Bone marrow (tissue), 2 donors: ENCODE measurements around the gene APOBEC3F.
"Not testable (repeated sequence)": the region's sequence is repeated elsewhere in the genome, so short reads cannot be mapped to it uniquely, and the experiment has no call there.

Experiments
- DNase-seq, 2 donors: peaks; one replicate each; lab custom pipeline; 2025; lab: John Stamatoyannopoulos, UW

Gene APOBEC3F

GRCh38 chr22:39040538-39041296, at the start of gene APOBEC3F:
Gene APOBEC3F, plus strand, starts transcription at chr22:39040864. Its CDS starts 97 bp downstream, at chr22:39040961.
- peak; percentile 19 to 71 for DNase-seq

GRCh38 chr22:38992871-38993371, 47.7 kb upstream of the APOBEC3F start:
- not testable (repeated sequence) for DNase-seq

DNA sequence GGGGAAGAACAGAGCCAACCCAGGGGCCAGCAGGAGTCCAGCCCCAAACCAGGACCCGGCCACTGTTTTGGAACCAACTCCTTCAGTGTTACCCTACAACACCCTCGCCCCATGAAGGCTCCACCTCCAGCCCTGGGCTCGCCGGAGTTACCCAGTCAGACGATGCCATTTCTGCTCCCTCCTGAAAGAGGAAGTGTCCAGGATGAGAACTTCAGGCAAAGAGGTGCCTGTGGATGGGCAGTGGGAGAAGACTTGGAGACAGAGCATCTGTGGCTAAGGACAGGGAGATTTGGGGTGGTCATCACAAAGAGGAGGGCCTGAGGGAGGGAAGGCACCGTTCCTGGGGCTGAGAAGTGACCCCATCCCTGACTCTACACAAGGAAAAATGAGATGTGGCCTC, 44.6 kb upstream of the APOBEC3F start:
- no peak for DNase-seq

- no peak for DNase-seq
Measured at GRCh38 chr22:38997518-38997917, 43.1 kb upstream of the APOBEC3F start.

DNA sequence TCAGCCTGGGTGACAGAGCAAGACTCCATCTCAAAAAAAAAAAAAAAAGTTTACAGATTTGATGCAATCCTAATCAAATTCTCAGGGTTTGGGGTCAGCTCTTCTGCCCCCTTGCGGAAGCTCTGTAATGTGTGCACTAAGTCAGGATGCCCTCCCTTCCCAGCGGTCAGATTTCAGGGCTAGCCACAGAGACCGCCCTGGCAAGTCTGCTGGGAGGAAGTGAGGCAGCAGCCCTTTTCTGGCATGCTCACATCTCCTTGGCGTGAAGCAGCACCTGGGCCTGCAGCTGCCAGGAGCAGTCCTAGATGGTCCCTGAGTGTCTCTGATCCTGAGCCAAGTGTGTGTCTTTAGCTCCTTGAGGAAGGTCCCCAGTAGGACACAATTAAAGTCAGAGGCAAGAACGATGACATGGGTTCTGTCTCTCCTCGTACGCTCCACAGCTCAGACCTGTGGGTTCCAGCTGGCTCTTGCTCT, 37.5 kb upstream of the APOBEC3F start:
- peak; percentile 43 to 87 for DNase-seq

- no peak for DNase-seq
Measured at GRCh38 chr22:39007177-39007576, 33.5 kb upstream of the APOBEC3F start.

- peak in 1 of 2 donors; percentile 80 for DNase-seq
Measured at GRCh38 chr22:39008271-39008850, 32.3 kb upstream of the APOBEC3F start.

DNA sequence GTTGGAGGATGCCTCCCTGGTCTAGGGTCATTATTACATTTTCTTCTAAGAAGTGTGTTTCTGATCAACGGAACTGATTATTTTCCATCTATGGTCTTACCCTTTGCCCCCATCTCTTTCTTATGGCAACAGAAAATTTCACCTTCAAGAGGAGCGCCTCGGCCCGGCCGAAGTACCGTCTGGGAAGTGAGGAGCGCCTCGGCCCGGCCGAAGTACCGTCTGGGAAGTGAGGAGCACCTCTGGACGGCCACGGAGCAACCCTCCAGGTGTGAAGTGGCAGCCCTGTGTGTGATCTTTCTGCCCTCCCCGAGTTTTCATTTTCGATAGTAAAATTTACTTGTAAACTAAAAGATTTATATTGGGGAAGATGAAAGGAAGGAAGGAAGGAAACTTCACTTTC, 29.7 kb upstream of the APOBEC3F start:
- DNase-seq = no peak

- DNase-seq = no peak
Measured at GRCh38 chr22:39012533-39013511, 27.8 kb upstream of the APOBEC3F start.

DNA sequence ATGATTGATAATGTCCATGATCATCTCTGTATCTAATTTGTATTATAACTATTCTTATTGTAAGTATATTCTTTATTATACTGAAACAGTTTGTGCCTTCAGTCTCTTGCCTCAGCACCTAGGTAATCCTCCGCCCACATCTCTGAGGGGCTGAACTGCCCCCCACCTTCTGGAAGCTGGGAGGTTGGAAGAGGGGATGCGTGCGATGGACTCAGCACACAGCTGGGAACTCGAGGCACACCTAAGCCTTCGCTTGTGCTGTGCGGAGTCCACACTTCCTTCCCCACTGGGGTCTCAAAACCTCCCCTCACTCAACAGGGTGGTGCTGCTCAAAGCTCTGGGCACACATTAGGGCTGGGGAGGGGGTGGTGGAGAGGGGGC, 27.1 kb upstream of the APOBEC3F start:
- DNase-seq = not testable (repeated sequence)

GRCh38 chr22:39013942-39014722, 26.5 kb upstream of the APOBEC3F start, which contains the start of gene APOBEC3C:
Gene APOBEC3C, plus strand, starts transcription at chr22:39014257. Its CDS starts 106 bp downstream, at chr22:39014363.
- DNase-seq = peak; percentile 38 to 79

GRCh38 chr22:39014723-39015121, 25.9 kb upstream of the APOBEC3F start:
- not testable (repeated sequence) for DNase-seq

- DNase-seq = no peak
Measured at GRCh38 chr22:39016592-39016991, 24.1 kb upstream of the APOBEC3F start.

DNA sequence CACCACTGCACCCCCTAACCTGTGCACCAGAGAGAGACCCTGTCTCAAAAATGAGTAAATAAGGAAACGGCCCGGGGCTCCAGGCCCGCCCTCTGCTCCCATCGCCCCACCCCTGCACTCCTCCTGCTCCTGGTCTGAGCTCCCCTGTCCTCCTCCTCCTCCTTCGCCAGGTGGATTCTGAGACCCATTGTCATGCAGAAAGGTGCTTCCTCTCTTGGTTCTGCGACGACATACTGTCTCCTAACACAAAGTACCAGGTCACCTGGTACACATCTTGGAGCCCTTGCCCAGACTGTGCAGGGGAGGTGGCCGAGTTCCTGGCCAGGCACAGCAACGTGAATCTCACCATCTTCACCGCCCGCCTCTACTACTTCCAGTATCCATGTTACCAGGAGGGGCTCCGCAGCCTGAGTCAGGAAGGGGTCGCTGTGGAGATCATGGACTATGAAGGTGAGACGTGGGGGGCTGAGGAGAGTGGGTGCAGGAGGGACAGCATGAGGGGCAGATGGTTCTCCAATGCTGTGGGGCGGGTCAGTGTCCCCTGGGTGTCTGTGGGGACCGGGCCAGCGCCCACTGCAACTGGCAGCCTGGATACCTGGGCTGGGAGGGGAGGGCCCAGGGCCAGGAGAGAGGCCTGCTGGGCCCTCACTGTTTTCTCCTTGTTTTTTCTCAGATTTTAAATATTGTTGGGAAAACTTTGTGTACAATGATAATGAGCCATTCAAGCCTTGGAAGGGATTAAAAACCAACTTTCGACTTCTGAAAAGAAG, 22.9 kb upstream of the APOBEC3F start:
- DNase-seq = no peak

DNA sequence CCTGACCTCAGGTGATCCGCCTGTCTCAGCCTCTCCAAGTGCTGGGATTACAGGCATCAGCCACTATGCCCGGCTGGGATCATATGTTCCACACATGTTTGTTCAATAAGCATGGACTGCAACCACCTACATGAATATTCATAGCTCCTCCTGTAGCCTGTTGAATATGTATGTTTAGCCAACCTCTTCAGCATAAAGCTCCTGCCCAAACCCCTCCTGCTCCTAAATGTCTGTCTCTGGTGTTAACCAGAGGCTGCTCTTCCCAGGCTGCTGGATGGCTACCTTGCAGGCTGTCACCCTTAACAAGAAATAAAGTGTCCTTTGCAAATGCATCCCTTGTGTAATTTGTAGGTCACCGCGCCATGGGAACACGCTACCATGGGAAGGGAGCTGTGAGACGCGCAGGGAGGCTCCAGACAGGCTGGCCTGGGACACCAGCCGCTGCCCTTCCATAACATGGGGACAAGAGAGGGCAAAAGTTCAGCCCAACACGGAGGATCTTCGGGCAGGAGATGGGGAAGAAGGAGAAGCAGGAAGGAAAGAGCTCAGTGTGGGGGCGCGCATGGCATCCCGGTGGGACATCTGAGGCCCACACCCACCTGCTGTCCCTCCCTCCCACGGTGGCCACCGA, 20.5 kb upstream of the APOBEC3F start:
- not testable (repeated sequence) for DNase-seq

- DNase-seq = no peak
Measured at GRCh38 chr22:39021552-39022250, 19.0 kb upstream of the APOBEC3F start.

DNA sequence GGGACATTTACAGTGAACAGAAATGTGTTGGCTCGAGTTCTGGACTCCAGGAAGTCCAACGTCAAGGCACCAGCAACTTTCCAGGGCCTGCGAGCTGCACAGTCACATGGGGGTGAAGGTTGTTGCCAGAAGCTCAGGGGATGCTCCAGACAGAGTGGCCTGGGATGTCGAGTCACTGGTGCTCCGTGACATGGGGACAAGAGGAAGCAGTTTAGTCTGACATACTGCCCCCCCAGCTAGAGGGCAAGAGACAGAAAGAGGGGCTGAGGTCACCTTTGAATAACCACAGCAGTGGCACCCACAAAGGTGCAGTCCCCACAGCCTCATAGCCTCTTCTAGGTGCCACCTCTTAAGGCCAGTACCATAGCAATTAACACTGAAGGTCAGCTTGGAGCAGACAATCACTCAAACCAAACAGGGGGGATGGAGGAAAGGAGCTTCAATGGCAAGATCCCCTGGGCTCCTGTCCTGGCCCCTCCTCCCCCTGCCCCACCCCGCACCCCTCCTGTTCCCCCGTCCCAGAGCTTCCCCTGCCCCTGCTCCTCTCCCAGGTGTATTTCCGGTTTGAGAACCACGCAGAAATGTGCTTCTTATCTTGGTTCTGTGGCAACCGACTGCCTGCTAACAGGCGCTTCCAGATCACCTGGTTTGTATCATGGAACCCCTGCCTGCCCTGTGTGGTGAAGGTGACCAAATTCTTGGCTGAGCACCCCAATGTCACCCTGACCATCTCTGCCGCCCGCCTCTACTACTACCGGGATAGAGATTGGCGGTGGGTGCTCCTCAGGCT, 15.9 kb upstream of the APOBEC3F start:
- no peak for DNase-seq

GRCh38 chr22:39026509-39027150, 14.0 kb upstream of the APOBEC3F start:
- DNase-seq = no peak
